Activated CD8-positive, alpha-beta T cell treated with anti-CD3 and anti-CD28 coated beads for 36 hours (primary cell): ENCODE measurements around the gene ZNF10. TPM values are rescaled to one million over a fixed set of nuclear protein-coding genes. Genes with fewer than 3 reads are reported as not detected.

Experiments used
- ATAC-seq: fragments of 200-7000 bp; cut with Tn5 transposase; one replicate; pipeline ENCODE4 v1.10.0; 2021; ENCODE audit warnings: mild to moderate bottlenecking, moderate library complexity
- CTCF ChIA-PET: fragments of 350-600 bp; sonication (Branson Sonifier 250); formaldehyde crosslinking; loops from one replicate; lab custom pipeline; 2021; ENCODE audit warnings: antibody characterized with exemption; lab: Charles Lee
- POLR2A ChIA-PET: fragments of 350-600 bp; sonication (Branson Sonifier 250); formaldehyde crosslinking; loops from one replicate; lab custom pipeline; 2021; ENCODE audit warnings: antibody characterized with exemption; lab: Charles Lee
- DNase-seq: peaks from one replicate; pipeline ENCODE4 v3.0.0-alpha.2; 2020
- H3K27ac Mint-ChIP-seq: one replicate; pipeline ENCODE4 v1.8.0; 2021; ENCODE audit warnings: mild to moderate bottlenecking, mixed read lengths
- H3K27me3 Mint-ChIP-seq: one replicate; pipeline ENCODE4 v1.8.0; 2021; ENCODE audit warnings: mixed read lengths
- H3K36me3 Mint-ChIP-seq: one replicate; pipeline ENCODE4 v1.8.0; 2021; ENCODE audit warnings: low read depth, mixed read lengths
- H3K4me1 Mint-ChIP-seq: one replicate; pipeline ENCODE4 v1.8.0; 2021; ENCODE audit warnings: low read depth, mixed read lengths
- H3K4me3 Mint-ChIP-seq: one replicate; pipeline ENCODE4 v1.8.0; 2021; ENCODE audit warnings: mild to moderate bottlenecking, moderate library complexity, mixed read lengths
- H3K9me3 Mint-ChIP-seq: one replicate; pipeline ENCODE4 v1.8.0; 2021; ENCODE audit warnings: mixed read lengths
- CTCF ChIP-seq: fragments of 200-600 bp; IDR thresholded peaks from one replicate; pipeline ENCODE4 v1.8.0; 2022; ENCODE audit warnings: antibody characterized with exemption, mild to moderate bottlenecking
- intact Hi-C: fragments of 100-400 bp; cut with micrococcal nuclease; formaldehyde crosslinking; loops from one replicate; pipeline ENCODE4 v1.10.0; 2022
- total RNA-seq, 2 experiments: library from RNA; stranded (reverse); gene quantifications; one replicate each; pipeline ENCODE4 v1.2.3, GENCODE V29; 2021

ZNF10 gene
- total RNA-seq, 2 experiments from 2014 or later, result 6.0 to 7.2 TPM

- ChIA-PET POLR2A (interaction anchor here (1.3 kb wide), 1 partner anchor 49 kb away, joined by 5 read pairs; no protein-coding TSS in a partner anchor), CTCF (no interaction called here)
- ATAC-seq (no peak), DNase-seq (no peak)
- no peak overlapping the region for H3K4me3 Mint-ChIP-seq
- H3K4me1 Mint-ChIP-seq, result peaks cover 2% of the 10 kb centered on the region
- H3K9me3 Mint-ChIP-seq, result peaks cover 73% of the 10 kb centered on the region
- no peak for TF ChIP-seq CTCF
- peaks cover 93% of the 10 kb centered on the region for H3K36me3 Mint-ChIP-seq
- intact Hi-C loops, result no loop called here
- no peaks in the 10 kb centered on the region for H3K27me3 Mint-ChIP-seq
- no peak overlapping the region for H3K27ac Mint-ChIP-seq
Measured at GRCh38 chr12:133106253-133106652, 24.2 kb upstream of the ZNF10 start.

GRCh38 chr12:133107121-133107520, 23.3 kb upstream of the ZNF10 start:
- intact Hi-C loops, result no loop called here
- peaks cover 72% of the 10 kb centered on the region for H3K9me3 Mint-ChIP-seq

DNA sequence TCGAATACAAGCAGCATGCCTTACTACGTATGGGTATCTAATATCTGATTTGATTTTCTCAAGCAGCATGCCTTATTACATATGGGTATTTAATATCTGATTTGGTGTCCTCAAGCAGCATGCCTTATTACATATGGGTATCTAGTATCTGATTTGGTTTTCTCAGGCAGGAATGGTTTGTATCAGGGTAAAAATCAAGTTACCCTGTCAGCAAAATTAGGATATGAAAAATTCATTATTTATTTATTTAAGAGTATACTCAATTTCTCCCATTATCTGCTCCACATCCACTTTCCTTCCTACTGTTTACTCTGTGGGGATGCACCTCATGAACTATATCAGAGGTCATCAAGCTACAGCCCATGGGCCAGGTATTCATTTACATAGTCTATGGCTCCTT, 22.3 kb upstream of the ZNF10 start:
- no peak for TF ChIP-seq CTCF
- Mint-ChIP-seq H3K9me3 (peaks cover 74% of the 10 kb centered on the region), H3K27ac (no peak overlapping the region), H3K4me3 (no peak overlapping the region), H3K4me1 (peaks cover 2% of the 10 kb centered on the region), H3K36me3 (peaks cover 84% of the 10 kb centered on the region), H3K27me3 (no peaks in the 10 kb centered on the region)
- DNase-seq, result no peak
- POLR2A ChIA-PET, result no interaction called here
- no peak for ATAC-seq
- CTCF ChIA-PET, result no interaction called here
- intact Hi-C loops, result no loop called here

More at GRCh38 chr12:133107121-133107520, 23.3 kb upstream of the ZNF10 start:
- H3K4me3 Mint-ChIP-seq, result no peak overlapping the region
- DNase-seq (no peak), ATAC-seq (no peak)
- H3K27ac Mint-ChIP-seq, result no peak overlapping the region
- ChIA-PET CTCF (no interaction called here), POLR2A (no interaction called here)
- no peaks in the 10 kb centered on the region for H3K27me3 Mint-ChIP-seq
- no peak for TF ChIP-seq CTCF
- H3K36me3 Mint-ChIP-seq, result peaks cover 88% of the 10 kb centered on the region
- peaks cover 2% of the 10 kb centered on the region for H3K4me1 Mint-ChIP-seq

- TF ChIP-seq CTCF, result no peak
- Mint-ChIP-seq H3K27me3 (no peaks in the 10 kb centered on the region), H3K27ac (no peak overlapping the region), H3K9me3 (peaks cover 73% of the 10 kb centered on the region), H3K4me3 (no peak overlapping the region), H3K4me1 (no peaks in the 10 kb centered on the region), H3K36me3 (peaks cover 89% of the 10 kb centered on the region)
- no peak for DNase-seq
- ChIA-PET POLR2A (interaction anchor here (1.4 kb wide), 1 partner anchor 10 kb away, joined by 4 read pairs; the partner anchor contains the start of genes ZNF10 and ZNF891), CTCF (no interaction called here)
- intact Hi-C loops, result no loop called here
- ATAC-seq, result no peak
Measured at GRCh38 chr12:133120385-133121191, 9.8 kb upstream of the ZNF10 start.

- CTCF ChIA-PET, result no interaction called here
- peaks cover 58% of the 10 kb centered on the region for H3K9me3 Mint-ChIP-seq
- intact Hi-C loops, result no loop called here
Measured at GRCh38 chr12:133124674-133125073, 5.8 kb upstream of the ZNF10 start.

More at GRCh38 chr12:133124674-133125073, 5.8 kb upstream of the ZNF10 start:
- Mint-ChIP-seq H3K36me3 (peaks cover 83% of the 10 kb centered on the region), H3K27me3 (no peaks in the 10 kb centered on the region), H3K4me3 (no peak overlapping the region), H3K4me1 (peaks cover 5% of the 10 kb centered on the region), H3K27ac (no peak overlapping the region)
- TF ChIP-seq CTCF, result no peak
- ATAC-seq (no peak), DNase-seq (no peak)
- POLR2A ChIA-PET, result no interaction called here
